C4-2B (cell line): ENCODE measurements around the gene FRAS1.

ENCODE experiments used
- CTCF ChIP-seq: fragments of 450-650 bp; conservative IDR thresholded peaks from 2 replicates; pipeline ENCODE4 v1.5.1; 2017; ENCODE audit warnings: mild to moderate bottlenecking
- ZFX ChIP-seq: fragments of 450-650 bp; IDR thresholded peaks from 2 replicates; pipeline ENCODE4 v1.6.1; 2017

- TF ChIP-seq CTCF (no peak), ZFX (no peak)
These were observed 511.6 kb downstream of the FRAS1 start for GRCh38 chr4:78568640-78569305.
